Medulla oblongata (tissue), 1 donor: ENCODE results near the gene COQ8B.
A peak's percentile ranks its signal among the peaks of the same experiment; 100 is the strongest.
"Not testable (repeated sequence)": the region's sequence is repeated elsewhere in the genome, so short reads cannot be mapped to it uniquely, and the experiment has no call there.

ENCODE experiments used
- DNase-seq: peaks from one replicate; pipeline ENCODE4 v3.0.0-alpha.2; 2015; ENCODE audit errors: extremely low spot score

COQ8B gene

DNA sequence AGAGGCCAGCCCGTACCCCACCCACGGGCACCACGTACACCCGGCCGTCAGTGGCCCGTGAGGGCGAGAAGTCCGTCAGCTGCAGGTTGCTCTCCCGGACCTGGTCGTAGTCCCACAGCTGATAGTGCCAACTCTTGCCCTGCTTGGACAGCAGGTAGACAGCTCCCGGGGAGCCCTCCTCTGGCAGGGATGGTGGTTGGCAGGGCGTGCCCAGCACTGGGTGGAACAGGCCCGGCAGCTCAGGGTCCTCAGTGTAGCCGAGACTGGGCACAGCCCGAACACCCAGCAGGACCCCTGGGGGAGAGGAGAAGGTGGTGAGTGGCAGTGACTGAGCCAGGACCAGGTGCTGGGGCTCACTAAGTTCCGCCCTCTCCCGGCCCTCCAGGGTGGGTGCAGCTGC, 25.8 kb upstream of the COQ8B start:
- no peak for DNase-seq

GRCh38 chr19:40741527-40742390, 25.1 kb upstream of the COQ8B start:
- no peak for DNase-seq

DNA sequence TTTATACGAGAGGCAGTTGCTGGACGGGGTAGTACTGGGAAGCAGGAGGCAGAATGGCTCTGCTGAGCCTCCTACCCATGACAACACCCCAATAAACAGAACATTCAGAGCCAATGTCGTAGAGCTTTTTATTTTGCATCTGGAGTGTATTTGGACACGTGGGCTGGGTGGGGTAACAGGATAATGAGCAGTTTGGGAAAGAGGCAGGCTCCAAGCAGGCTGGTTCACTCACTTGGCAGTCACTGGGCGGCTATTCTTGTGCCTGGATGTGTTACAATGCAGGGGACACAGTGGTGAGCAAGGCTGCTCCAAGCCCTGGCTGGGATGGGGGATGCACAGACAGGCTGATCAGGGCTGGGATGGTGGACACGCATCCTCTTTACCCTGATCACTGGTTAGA, 24.1 kb upstream of the COQ8B start:
- peak; percentile 80 for DNase-seq

DNA sequence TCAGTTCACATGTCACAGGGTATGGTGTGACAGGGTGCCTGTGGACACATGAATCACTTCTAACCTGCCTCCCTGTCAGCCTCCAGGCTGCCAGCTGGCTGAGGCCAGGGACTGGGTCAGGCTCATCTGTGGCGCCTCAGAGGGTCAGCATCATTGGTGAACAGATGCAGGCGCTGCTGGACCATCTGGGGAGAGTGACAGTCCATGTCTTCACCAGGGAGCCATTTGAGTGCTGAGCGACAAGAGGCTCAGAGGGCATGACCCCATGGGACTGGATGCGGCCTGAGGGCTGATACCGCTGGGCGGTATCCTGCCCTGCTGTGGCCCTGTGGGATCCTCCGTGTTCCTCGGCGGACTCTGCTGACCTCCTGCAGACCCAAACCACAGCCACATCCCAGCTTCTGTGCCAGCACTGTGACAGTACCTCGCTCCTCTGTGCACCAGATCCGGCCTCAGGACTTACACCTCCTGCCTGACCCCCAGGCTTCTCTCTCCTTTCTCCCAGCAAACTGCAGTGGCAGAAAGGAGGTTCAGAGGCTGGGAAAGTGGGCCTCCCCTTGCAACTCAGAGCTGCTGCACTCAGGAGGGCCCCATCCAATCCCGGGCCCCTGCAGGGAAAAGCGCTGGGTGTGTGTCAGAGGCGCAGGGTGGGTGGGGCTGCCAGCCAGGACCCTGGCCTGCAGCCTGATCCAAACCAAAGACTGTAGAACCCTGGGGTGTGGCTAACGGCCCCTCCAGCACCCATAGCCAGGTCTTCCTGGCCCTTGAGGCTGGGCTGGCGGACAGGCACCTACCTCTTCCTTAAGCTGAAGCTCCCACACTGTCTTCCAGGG, 23.4 kb upstream of the COQ8B start:
- DNase-seq = no peak

- no peak for DNase-seq
Observed at GRCh38 chr19:40739030-40739839, 22.5 kb upstream of the COQ8B start.

- no peak for DNase-seq
Observed at GRCh38 chr19:40737102-40737644, 20.5 kb upstream of the COQ8B start.

DNA sequence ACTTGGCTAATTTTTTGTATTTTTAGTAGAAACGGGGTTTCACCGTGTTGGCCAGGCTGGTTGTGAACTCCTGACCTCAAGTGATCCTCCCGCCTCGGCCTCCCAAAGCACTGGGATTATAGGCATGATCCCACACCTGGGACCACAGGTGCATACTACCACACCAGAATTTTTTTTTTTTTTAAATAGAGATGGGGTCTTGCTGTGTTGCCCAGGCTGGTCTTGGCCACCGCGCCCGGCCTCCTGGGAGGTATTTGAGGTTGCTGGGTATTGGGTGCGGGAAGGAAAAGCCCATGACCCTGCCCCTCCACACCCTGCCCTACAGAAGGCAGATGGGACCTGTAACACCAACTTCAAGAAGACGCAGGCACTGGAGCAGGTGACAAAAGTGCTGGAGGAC, 20.0 kb upstream of the COQ8B start:
- no peak for DNase-seq

- no peak for DNase-seq
Observed at GRCh38 chr19:40735013-40735771, 18.5 kb upstream of the COQ8B start.

DNA sequence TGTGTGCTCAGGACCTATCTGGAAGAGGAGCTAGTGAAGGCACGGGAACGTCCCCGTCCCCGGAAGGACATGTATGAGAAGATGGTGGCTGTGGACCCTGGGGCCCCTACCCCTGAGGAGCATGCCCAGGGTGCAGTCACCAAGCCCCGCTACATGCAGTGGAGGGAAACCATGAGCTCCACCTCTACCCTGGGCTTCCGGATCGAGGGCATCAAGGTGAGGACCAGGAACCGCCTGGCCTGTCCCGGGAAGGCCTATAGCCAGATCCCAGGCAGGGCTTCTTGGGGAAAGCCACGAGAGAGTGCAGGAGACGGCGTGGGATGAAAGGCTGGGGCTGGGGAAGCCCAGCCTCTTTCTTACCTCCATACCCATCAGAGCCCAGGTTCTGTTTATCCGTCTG, 16.5 kb upstream of the COQ8B start:
- no peak for DNase-seq

GRCh38 chr19:40732304-40732703, 15.6 kb upstream of the COQ8B start:
- DNase-seq = not testable (repeated sequence)

DNA sequence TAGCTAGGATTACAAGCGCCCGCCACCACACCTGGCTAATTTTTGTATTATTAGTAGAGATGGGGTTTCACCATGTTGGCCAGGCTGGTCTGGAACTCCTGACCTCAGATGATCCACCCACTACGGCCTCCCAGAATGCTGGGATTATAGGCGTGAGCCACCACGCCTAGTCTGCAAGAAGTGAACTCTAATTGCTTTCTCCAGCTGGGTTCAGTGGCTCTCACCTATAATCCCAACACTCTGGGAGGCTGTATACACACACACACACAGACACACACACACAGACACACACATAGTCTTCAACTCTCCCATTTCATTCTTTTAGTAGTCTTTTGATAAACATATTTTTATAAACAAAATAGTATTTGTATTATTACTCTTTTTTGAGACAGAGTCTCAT, 13.4 kb upstream of the COQ8B start:
- DNase-seq = not testable (repeated sequence)

GRCh38 chr19:40726279-40726678, 9.6 kb upstream of the COQ8B start:
- DNase-seq = no peak

DNA sequence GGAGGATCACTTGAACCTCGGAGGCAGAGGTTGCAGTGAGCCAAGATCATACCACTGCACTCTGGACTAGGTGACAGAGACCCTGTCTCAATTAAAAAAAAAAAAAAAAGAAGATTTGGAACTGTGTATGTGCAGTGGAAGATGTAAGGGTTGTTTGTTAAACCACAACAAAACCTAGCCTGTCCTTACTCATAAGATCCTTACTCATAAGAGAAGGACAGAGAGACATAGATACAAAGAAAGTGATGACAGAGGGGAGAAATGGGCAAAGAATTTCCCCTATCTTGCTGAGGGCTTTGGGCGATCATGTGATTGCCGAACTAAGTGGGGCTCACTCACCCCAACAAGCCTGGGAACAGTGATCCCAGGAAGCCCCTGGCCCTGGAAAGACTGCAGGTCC, 8.2 kb upstream of the COQ8B start:
- no peak for DNase-seq

DNA sequence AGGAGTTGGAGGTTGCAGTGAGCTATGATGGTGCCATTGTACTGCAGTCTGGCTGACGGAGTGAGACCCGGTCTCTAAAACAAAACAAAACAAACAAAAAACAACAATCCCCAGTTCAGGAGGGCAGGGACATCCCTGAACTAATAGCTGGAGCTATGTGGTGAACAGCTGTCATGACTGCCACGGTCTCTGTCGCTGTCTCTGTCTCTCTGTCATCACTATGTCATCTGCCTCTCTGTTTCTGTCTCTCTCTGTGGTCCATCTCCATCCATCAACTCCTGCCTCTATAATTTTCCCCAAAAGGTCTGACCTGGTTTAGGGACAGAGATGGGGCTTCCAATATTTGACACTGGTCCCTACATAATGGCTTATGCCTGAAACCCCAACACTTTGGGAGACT, 7.6 kb upstream of the COQ8B start:
- DNase-seq = no peak

- no peak for DNase-seq
Observed at GRCh38 chr19:40723661-40724254, 7.1 kb upstream of the COQ8B start.

GRCh38 chr19:40721936-40722661, 5.4 kb upstream of the COQ8B start:
- no peak for DNase-seq

- DNase-seq = no peak
Observed at GRCh38 chr19:40721140-40721486, 4.4 kb upstream of the COQ8B start.

DNA sequence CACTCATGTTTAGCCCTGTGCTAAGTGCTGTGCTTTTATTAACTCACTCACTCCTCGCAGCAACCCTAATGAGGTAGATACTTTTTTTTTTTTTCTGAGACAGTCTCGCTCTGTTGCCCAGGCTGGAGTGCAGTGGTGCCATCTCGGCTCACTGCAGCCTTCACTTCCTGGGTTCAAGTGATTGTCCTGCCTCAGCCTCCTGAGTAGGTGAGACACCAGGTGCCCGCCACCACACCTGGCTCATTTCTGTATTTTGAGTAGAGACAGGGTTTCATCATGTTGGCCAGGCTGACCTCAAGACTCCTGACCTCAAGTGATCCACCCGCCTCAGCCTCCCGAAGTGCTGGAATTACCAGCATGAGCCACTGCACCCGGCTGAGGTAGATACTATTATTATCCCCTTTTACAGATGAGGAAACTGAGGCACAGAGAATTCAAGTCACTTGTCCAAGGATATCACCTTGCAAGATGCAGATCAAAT, 2.8 kb upstream of the COQ8B start:
- no peak for DNase-seq

GRCh38 chr19:40718774-40719391, 2.2 kb upstream of the COQ8B start:
- DNase-seq = no peak
